ENCODE measurements around the gene CASKIN1. TPM values are rescaled to one million over a fixed set of nuclear protein-coding genes. Genes with fewer than 3 reads are reported as not detected.

Gene CASKIN1
- total and polyA plus RNA-seq, 10 of the 15 experiments (the other 5 are each of a cell fraction or from before 2014, with no cell fraction given) = 0.03 to 0.33 (median 0.11) TPM; not detected in 5

DNA sequence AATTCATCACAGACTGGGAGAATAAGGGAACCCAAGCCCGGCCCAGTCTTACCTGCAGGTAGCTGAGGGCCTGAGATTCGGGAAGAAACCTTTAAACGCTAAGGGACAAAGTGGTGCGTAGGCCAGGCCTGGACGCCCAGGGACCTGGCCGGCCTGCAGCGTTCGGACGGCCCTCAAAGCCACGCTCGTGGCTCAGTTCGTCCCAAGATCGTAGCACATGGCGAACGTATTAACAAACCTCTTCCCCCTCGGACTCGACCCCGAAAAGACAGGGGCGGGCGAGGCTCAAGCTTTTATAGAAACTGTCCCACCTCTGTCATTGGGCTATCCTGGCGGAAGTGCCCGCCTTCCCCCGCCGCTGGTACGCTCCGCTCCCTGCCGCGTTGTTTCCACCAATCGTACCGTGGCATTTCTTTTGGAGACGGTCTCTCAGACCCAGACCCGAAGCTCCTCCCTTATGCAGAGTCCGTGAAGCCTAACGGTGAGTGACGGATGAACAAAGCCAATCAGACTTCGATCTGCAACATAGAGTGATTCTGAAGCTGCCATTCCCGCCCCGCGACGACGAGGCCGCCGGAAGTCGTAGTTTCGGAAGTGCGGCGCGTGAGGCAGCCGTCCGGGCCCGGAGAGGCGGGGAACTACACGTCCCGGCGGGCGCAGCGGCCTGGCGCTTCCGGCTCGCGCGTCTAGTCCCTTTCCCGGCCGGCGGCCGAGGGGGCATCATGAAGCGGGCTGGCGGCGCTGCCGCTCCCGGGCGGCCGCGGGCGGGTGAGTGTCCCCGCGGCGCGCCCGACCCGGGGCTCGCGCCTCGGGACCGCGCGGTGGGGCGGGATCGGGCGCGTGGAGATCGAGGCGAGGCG lies 41.1 kb downstream of the CASKIN1 start, which contains the start of gene TRAF7 (continued):
- TF ChIP-seq, protein P1, sequence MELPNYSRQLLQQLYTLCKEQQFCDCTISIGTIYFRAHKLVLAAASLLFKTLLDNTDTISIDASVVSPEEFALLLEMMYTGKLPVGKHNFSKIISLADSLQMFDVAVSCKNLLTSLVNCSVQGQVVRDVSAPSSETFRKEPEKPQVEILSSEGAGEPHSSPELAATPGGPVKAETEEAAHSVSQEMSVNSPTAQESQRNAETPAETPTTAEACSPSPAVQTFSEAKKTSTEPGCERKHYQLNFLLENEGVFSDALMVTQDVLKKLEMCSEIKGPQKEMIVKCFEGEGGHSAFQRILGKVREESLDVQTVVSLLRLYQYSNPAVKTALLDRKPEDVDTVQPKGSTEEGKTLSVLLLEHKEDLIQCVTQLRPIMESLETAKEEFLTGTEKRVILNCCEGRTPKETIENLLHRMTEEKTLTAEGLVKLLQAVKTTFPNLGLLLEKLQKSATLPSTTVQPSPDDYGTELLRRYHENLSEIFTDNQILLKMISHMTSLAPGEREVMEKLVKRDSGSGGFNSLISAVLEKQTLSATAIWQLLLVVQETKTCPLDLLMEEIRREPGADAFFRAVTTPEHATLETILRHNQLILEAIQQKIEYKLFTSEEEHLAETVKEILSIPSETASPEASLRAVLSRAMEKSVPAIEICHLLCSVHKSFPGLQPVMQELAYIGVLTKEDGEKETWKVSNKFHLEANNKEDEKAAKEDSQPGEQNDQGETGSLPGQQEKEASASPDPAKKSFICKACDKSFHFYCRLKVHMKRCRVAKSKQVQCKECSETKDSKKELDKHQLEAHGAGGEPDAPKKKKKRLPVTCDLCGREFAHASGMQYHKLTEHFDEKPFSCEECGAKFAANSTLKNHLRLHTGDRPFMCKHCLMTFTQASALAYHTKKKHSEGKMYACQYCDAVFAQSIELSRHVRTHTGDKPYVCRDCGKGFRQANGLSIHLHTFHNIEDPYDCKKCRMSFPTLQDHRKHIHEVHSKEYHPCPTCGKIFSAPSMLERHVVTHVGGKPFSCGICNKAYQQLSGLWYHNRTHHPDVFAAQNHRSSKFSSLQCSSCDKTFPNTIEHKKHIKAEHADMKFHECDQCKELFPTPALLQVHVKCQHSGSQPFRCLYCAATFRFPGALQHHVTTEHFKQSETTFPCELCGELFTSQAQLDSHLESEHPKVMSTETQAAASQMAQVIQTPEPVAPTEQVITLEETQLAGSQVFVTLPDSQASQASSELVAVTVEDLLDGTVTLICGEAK (IDR thresholded peaks at IDR 0.05; ENCODE audit: borderline replicate concordance) = peak; percentile 93
- TF ChIP-seq LARP7 (IDR thresholded peaks at IDR 0.05) (peak; percentile 40), NFXL1 (IDR thresholded peaks at IDR 0.05; ENCODE audit: borderline replicate concordance) (no peak), SPI1 (IDR thresholded peaks at IDR 0.05; ENCODE audit: borderline replicate concordance, insufficient read depth, low read depth, low read length) (peak; percentile 39; the same call in 1 of the 2 replicates), JUND (IDR thresholded peaks at IDR 0.05; ENCODE audit: low read depth, low read length) (no peak), YBX1 (IDR thresholded peaks at IDR 0.05) (no peak), NFYA (IDR thresholded peaks at IDR 0.05; ENCODE audit: borderline replicate concordance, low read depth, low read length) (peak; percentile 58)
- TF ChIP-seq, protein P2, sequence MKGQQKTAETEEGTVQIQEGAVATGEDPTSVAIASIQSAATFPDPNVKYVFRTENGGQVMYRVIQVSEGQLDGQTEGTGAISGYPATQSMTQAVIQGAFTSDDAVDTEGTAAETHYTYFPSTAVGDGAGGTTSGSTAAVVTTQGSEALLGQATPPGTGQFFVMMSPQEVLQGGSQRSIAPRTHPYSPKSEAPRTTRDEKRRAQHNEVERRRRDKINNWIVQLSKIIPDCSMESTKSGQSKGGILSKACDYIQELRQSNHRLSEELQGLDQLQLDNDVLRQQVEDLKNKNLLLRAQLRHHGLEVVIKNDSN (IDR thresholded peaks at IDR 0.05; ENCODE audit: borderline replicate concordance, extremely low read length, insufficient read depth, low read depth, low read length) = no peak
- TF ChIP-seq, protein P3, sequence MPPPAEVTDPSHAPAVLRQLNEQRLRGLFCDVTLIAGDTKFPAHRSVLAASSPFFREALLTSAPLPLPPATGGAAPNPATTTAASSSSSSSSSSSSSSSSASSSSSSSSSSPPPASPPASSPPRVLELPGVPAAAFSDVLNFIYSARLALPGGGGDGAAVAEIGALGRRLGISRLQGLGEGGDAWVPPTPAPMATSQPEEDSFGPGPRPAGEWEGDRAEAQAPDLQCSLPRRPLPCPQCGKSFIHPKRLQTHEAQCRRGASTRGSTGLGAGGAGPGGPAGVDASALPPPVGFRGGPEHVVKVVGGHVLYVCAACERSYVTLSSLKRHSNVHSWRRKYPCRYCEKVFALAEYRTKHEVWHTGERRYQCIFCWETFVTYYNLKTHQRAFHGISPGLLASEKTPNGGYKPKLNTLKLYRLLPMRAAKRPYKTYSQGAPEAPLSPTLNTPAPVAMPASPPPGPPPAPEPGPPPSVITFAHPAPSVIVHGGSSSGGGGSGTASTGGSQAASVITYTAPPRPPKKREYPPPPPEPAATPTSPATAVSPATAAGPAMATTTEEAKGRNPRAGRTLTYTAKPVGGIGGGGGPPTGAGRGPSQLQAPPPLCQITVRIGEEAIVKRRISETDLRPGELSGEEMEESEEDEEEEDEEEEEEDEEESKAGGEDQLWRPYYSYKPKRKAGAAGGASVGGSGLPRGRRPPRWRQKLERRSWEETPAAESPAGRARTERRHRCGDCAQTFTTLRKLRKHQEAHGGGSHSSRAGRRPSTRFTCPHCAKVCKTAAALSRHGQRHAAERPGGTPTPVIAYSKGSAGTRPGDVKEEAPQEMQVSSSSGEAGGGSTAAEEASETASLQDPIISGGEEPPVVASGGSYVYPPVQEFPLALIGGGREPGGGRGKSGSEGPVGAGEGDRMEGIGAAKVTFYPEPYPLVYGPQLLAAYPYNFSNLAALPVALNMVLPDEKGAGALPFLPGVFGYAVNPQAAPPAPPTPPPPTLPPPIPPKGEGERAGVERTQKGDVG (CRISPR knock-in tag; IDR thresholded peaks at IDR 0.05) = no peak
- TF ChIP-seq, protein P4, sequence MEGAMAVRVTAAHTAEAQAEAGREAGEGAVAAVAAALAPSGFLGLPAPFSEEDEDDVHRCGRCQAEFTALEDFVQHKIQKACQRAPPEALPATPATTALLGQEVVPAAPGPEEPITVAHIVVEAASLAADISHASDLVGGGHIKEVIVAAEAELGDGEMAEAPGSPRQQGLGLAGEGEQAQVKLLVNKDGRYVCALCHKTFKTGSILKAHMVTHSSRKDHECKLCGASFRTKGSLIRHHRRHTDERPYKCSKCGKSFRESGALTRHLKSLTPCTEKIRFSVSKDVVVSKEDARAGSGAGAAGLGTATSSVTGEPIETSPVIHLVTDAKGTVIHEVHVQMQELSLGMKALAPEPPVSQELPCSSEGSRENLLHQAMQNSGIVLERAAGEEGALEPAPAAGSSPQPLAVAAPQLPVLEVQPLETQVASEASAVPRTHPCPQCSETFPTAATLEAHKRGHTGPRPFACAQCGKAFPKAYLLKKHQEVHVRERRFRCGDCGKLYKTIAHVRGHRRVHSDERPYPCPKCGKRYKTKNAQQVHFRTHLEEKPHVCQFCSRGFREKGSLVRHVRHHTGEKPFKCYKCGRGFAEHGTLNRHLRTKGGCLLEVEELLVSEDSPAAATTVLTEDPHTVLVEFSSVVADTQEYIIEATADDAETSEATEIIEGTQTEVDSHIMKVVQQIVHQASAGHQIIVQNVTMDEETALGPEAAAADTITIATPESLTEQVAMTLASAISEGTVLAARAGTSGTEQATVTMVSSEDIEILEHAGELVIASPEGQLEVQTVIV (IDR thresholded peaks at IDR 0.05; ENCODE audit: borderline replicate concordance, partially characterized antibody) = peak; percentile 87
- TF ChIP-seq, protein P5, sequence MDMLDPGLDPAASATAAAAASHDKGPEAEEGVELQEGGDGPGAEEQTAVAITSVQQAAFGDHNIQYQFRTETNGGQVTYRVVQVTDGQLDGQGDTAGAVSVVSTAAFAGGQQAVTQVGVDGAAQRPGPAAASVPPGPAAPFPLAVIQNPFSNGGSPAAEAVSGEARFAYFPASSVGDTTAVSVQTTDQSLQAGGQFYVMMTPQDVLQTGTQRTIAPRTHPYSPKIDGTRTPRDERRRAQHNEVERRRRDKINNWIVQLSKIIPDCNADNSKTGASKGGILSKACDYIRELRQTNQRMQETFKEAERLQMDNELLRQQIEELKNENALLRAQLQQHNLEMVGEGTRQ (IDR thresholded peaks at IDR 0.05; ENCODE audit: borderline replicate concordance, low read depth, low read length) = no peak
- TF ChIP-seq, protein P6, sequence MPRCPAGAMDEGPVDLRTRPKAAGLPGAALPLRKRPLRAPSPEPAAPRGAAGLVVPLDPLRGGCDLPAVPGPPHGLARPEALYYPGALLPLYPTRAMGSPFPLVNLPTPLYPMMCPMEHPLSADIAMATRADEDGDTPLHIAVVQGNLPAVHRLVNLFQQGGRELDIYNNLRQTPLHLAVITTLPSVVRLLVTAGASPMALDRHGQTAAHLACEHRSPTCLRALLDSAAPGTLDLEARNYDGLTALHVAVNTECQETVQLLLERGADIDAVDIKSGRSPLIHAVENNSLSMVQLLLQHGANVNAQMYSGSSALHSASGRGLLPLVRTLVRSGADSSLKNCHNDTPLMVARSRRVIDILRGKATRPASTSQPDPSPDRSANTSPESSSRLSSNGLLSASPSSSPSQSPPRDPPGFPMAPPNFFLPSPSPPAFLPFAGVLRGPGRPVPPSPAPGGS (IDR thresholded peaks at IDR 0.05; ENCODE audit: borderline replicate concordance, insufficient read depth, low read depth, low read length, poor library complexity, severe bottlenecking) = no peak
